HG02610 (cell line): ENCODE results near the gene SLCO2B1.
A peak's percentile ranks its signal among the peaks of the same experiment; 100 is the strongest.

Experiments used
- ATAC-seq: cut with Tn5 transposase; IDR thresholded peaks from one replicate; pipeline ENCODE4 v1.9.1; 2021; ENCODE audit warnings: mild to moderate bottlenecking, moderate library complexity; ENCODE audit not compliant: unreplicated experiment

SLCO2B1 gene

DNA sequence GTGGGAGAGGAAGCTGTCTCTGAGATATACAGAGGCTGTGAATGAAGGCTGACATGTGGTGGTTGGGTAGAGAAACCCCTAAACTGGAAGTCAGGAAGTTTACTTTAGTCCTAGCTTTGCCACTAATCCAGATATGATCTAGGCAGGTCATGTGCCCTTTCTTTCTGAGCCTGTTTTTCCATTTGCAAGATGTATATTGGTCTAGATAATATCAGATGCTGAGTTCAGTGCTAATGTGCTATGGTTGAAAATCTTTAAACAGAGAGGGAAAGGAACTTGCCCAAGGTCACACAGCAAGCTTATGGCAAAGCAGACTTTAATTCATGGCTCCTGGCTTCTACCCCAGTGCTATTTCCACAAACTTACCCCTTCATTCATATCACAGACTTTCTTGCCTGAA lies 63.9 kb downstream of the SLCO2B1 start:
- ATAC-seq, result no peak

DNA sequence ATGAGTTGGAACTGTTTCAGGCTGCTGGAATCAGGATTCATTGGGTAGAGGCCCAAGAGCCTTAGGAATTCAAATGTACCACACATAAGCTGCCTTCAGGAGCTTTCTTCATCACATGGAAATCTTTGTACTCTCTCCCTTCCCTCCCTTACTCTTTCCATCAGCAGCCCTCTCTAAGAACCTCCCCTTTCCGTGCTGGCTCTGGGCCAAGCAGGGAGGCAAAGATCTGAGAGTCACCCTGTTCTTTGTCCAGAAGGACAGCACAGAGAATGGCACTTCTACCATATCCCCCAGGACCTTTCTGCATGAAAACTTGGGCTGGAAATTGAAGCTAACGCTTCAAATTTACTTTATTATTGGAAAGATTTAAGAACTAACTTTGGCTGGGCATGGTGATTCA lies 69.0 kb downstream of the SLCO2B1 start:
- no peak for ATAC-seq

DNA sequence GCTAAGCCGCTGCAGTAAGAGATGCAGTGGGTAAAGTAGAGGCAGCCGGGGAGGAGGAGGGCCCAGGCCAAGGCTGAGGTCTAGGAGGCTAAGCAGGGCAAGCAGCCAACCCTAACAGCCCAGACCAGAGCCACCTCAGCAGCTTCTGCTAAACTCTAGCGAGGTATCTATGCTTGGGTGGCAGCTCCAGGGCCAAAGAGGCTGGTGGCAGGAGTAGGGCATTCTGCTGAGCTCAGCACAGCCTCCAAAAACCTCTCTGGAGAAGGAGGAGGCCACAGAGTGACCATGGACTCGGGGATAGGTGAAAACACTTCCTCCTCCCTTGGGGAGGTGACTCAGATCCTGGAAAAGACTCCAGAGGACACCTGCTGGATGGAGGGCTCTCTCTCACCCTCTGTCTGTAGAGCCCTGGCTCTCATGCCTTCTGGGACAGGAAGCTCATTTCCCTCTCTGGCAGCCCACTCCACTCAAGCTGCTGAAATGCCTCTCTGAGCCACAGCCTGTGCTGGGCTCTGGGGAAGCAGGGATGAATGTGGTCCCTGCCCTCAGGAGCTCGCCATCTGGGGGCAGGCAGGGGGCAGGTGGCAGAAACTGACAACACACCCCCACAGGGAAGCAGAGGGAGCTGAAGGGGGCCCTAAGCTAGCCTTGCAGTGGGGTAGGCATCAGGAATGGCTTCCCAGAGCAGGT lies 73.2 kb downstream of the SLCO2B1 start:
- ATAC-seq, result no peak

DNA sequence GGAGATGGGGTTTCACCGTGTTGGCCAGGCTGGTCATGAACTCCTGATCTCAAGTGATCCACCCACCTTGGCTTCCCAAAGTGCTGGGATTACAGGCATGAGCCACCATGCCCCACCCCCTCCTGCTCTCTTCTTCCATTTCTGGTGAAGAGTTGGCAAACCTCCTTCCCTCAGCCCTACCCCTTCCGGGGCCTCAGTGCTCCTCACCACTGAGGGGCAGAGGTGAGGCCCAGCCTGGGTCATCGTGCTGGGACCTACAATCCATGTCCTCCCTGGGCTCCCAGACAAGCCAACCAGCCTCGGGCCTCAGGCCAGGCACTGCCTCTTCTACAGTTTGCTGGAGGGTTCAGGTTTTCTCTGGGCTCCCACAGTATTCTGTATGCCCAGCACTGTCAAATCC lies 74.9 kb downstream of the SLCO2B1 start:
- no peak for ATAC-seq

DNA sequence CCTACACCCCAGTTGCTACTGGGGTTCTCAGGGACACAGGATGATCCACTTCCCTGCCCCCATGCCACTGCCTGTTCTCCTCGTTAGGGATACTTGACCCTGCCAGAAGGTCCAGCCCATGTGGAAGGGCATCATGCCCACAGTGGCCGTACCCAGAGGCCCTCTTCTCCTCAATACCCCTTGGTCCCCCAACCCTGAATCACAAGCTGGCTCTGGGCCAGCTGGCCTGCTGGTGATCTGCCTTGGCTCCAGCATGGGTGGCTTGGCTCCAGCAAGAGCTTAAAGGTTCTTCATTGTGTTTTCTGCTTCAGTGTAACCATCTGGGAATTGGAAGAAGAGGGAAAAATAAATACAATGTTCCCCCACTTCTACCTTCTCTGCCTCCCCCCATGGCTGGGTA lies 78.6 kb downstream of the SLCO2B1 start:
- ATAC-seq, result no peak

DNA sequence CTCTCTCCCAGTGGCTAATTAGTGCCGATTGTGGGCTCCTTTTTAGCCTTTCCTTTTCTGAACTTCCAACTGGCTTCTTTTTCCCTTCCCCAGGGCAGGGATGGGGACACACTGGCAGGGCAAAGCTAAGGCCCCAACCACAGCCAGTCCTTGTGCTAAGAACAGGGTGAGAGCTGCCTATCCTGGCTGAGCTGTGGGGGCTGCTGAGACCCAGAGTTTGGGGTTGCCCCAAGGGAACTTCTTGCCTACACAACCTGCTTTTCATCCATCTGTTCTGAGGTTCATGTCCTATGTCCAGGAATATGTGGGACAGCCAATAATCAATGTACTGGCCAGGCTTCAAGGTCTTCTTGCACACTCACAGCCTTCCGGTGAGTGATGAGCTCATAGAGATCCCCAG lies 79.7 kb downstream of the SLCO2B1 start:
- no peak for ATAC-seq

DNA sequence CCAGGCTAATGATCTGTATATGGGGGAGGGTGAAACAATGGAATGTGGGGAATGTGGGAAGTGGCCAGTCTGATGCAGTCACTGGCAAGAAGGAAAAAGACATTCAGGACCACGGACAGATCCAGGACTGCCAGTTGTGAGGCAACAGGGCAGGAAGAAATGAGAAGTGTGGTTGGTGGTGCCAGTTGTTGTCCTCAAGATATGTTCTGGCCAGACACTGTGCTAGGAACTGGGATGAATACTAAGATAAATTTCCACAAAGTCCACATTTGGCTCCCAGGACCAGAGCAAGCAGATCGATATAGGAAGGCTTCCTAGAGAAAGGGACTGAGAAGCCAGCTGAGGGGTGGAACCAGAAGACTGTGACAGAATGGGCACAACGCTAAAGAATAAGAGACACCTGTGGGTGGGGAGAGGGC lies 82.9 kb downstream of the SLCO2B1 start:
- no peak for ATAC-seq

DNA sequence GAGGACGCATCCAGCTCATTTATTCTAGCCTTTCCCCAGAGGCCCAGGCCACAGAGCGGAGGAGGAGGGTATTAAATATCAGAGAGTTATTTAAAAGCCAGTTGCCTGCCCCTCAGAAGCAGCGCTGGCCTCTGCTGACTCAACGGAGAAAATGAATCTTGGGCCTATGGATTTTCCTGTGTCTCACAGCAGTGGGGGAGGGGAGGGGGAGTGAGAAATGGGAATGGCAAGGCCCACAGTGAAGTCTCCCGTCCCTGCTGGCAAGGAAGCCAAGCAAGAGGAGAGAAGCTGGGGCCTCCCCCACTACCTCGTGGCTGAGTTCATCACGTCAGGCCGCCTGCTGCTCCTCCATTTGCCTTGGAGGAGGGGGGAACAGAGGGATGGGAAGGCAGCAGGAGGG lies 85.2 kb downstream of the SLCO2B1 start:
- no peak for ATAC-seq

DNA sequence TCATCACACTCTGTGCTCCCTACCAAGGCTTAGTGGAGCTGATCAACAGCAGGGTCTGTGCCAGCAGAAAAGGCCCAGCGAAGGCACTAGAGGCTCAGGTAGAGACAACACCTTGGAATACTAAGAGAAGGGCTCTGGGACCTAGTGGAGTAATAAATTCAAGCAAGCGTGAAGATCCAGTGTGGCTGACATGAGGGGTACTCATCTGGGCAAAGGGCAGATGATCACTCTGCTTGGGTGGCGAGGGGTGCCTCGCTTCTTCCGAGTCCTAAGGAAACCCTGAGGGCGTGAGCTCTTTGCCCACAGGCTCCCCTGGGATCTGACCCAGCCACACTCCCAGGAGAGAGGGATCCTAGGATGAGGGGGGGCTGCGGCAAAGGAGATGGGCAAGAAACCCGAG lies 86.1 kb downstream of the SLCO2B1 start:
- no peak for ATAC-seq

DNA sequence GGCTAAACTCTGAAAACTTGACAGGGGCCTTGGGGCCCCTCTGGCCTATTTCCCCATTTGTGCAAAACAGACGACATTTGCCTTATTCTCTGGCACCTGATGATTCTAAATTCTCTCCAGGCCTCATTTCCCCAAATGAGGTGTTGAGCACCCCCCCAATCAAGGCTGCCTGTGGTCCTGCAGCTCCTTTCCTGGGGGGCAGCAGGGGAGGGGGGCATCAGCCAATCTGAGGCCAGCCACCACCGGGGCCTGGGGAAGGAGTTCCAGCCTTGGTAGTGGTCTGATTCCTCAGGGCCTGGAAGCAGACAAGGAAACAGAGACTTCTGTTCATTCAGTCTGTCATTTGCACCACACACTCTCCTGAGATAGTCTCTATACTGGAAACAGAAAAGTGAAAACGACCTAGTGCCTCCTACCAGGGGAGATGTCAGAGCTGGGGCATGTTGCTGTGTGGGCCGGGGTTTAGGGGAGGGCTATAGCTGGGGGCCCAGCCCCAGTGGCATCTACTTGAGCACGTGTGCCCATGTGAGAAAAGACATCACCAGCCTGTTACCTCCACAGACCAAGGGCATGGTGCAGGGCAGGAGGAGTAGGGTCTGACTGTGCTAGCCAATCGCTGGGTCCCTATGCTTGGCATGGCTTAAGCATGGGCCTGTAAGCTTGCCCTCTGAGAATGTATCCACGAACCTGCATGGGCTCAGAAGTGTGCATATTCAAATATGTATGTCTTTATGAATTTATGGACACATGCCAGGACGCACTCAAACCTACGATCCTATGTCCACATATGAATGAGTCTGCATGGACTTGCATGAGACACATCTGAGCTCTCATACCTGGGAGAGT lies 87.9 kb downstream of the SLCO2B1 start:
- no peak for ATAC-seq

DNA sequence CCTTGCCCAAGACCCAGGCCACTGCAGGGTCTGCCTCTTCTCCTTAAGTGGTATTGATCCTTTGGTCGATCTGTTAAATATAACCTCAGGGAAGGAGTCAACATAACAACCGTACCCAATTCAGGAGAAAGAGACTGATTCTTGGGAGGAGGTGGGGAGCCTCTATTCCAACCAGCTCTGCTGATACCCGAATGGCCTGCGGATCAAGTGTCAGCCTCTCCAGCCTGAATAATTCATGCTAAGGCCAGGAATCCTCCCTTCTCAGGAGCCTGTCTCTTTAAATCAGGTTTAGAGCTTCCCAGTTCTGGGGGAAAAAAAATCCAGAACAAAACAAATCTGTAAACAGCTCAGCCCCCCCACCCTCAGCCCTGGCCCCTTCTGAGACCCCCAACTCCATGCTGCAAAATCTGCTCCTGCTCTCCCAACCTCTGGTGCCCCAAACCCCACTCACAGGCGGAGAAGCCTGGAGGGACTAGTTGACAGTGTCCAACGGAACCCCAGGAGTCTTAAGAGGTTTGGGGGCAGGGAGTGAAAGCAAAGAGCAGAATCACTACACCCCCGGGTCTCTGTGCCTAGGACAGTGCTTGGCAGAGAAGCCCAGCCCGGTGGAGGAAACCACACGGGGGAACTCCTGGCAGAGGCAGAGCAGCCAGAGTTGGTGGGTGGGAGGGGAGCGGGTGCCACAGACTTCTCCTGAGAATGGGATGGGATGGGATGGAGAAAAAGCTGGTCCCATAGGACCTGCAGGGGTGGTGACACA lies 88.8 kb downstream of the SLCO2B1 start:
- ATAC-seq, result no peak

DNA sequence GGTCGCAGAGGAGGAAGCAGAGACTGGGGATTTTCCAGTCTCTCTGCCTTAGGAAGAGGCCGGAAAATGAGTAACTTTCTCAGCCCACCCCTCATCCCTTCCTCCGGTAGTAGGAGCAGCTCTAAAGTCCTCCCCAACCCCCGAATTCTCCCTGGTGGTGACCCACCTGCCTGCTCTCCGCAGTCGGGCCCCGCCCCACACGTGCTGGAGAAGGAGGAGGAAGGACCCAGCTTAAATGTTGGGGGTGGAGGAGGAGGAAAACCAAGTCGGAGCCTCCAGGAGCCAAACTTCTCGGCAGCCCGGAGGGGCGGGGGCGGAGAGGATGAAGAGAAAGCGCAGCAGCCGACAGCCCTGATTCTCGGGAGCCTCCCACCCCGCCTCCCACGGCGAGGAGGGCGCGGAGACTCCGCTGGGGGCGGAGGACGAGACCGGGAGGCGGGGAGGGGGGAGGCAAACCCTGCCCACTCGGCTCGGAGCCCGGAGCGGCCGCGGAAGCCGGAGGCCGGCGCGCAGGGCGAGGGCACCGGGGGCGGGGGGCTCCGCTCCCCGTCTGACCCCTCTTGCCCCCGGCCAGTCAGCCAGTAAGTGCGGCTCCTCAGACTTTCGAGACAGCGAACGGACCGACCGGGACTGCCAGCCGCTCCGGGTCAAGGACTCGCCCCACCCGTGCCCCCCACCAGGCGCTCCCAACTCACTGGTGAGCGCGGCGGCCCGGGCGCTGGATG lies 89.6 kb downstream of the SLCO2B1 start, which contains the start of gene TPBGL:
TPBGL (plus strand) TSS at position 464 of the 725 bp plus-strand sequence. CDS start 276 bp downstream, outside the sequence.
- ATAC-seq, result no peak

DNA sequence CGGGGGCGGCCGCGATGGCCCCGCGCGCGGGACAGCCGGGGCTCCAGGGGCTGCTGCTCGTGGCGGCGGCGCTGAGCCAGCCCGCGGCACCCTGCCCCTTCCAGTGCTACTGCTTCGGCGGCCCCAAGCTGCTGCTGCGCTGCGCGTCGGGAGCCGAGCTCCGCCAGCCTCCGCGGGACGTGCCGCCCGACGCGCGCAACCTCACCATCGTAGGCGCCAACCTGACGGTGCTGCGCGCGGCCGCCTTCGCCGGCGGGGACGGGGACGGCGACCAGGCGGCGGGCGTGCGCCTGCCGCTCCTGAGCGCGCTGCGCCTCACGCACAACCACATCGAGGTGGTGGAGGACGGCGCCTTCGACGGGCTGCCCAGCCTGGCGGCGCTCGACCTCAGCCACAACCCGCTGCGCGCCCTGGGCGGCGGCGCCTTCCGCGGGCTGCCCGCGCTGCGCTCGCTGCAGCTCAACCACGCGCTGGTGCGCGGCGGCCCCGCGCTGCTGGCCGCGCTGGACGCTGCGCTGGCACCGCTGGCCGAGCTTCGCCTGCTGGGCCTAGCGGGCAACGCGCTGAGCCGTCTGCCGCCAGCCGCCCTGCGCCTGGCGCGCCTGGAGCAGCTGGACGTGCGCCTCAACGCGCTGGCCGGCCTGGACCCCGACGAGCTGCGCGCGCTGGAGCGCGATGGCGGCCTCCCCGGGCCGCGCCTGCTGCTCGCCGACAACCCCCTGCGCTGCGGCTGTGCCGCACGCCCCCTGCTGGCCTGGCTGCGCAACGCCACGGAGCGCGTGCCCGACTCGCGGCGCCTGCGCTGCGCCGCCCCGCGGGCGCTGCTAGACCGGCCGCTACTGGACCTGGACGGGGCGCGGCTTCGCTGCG lies 90.4 kb downstream of the SLCO2B1 start:
- ATAC-seq, result peak; percentile 87

DNA sequence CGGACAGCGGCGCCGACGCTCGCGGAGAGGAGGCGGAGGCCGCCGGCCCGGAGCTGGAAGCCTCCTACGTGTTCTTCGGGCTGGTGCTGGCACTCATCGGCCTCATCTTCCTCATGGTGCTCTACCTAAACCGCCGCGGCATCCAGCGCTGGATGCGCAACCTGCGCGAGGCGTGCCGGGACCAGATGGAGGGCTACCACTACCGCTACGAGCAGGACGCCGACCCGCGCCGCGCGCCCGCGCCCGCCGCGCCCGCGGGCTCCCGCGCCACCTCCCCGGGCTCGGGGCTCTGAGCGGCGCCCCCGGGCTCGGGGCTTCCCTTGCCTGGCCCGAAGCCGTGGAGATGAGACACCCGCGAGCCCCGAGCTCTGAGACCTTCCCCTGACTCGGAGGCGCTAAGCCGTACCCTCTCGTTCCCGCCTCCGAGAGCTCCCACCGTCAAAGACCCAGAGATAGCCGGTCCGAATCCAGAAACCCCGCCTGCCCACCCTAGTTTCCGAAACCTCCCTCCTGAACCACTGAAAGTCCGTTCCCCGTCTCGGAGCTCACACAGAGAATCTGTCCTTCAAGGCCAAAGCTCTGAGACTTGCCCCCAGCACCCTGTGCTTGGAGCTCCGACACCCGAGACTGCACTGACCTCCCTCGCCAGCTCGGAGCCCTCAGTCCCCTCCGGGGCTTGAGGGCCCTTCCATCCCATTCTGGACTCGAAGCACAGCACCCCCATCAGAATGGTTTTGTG lies 91.2 kb downstream of the SLCO2B1 start:
- peak; percentile 8 for ATAC-seq

DNA sequence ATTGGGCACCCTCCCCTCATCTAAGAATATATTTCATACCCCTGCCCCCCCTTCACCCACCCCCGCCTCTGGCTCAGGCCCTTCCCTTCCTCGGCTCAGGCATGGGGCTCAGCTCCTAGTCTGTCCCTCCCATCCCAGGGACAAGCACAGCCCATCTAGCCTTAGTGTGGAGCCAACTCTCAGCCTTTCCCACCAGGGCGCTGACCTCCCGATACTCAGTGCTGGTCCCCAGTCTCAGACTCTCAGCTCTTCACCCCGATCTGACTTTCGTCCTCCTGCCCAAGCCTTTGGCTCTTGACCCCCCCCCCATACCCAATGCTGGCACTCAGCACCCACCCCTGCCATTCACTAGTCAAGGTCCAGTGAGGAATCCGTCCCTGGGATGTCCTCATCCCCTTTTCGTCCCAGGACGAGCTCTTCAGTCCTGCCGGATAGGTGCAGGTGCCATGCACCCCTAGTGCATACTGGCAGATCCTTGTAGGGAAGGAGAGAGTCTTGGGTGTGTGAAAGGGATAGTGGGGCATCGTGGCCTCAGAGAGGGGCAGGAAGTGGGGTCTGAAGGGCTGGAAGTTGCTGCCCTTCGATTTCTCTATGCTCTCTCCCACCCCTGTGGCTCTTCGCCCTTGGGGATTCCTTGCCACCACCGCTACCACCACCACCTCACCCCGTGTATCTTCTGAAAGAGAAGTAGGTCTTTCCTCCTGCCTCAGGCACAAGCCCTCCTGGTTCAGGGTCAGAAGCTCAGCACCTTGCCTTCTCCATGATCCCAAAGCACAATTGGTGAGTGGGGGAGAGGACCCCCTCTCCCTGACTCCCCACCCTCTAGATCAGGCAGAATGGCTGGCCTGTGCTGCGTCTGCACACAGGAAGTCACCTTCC lies 92.1 kb downstream of the SLCO2B1 start:
- ATAC-seq, result no peak

DNA sequence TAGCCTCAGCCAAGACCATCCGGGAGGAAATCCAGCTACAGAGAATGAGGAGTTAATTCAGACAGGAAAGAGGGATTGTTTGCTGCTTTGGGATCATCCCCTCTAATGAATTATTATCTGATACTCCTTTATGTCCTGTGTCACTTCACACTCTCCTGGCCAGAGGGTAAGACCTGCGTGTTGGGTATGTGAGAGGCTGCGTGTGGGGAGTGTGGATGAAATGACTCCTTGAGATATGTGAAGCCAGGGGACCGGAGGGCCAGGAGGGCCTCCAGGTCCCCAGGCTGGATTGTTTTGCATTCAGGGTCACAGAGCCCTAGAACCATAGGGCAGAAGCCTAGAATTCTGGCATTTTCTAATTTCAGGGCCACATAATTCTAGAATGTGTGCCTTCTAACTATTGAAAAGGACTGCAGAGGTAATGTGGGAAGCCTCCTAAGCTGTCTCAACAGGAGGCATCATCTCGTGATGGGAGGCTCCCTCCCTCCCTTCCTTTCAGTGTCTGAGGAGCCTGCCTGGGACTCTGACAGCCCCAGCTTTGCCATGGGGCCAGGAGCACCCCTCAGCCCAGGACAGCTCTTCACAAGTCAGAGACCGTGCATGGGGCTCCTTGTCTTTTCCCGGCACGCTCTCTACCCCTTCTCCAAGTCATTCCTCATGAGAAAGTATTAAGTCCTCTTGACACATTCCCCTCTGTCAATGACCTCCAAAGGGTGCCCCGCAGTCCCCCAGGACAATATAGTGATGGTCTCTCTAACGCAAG lies 93.3 kb downstream of the SLCO2B1 start:
- no peak for ATAC-seq

DNA sequence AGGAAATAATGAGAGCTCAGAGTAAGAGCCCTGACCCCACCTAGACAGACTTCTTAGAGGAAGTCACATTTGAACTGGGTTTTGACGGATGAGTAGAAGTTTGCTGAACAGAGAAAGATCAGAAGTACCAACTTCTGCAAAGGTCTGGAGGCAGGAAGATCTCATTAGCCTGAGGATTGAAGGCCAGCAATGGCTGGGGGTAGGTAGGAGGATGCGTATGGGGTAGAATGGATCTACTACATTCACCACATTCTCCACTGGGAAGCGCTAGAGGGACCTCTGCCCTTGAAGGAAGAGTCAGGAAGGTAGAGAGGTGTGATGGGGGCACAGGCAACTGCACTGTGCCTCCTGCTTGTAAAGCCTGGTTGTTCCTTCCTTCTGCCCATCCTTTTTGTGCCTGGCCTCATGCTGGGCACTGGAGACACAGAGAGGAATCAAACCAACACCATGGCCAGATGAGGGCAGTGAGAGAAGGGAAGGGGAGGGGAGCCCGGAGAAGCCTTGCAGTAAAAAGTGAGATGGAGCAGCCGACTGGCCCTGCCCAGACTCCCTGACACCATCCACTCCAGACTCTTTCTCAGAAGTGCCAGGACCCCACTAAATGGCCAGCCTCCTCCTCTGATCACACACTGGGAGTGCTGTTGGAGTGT lies 94.6 kb downstream of the SLCO2B1 start:
- no peak for ATAC-seq
